Fibroblast of lung (primary cell): ENCODE measurements around the gene TPRG1L. TPM values are rescaled to one million over a fixed set of nuclear protein-coding genes. Genes with fewer than 3 reads are reported as not detected.
A peak's percentile ranks its signal among the peaks of the same experiment; 100 is the strongest.

Source experiments
- DNase-seq, 2 donors: peaks; one replicate each; pipeline versions ENCODE4 v3.0.0 to v3.0.0-alpha.2; 2010; ENCODE audit warnings: low read depth in 2 of 2
- H2AFZ ChIP-seq: 2 replicates; pipeline ENCODE4 v1.5.1; 2012; ENCODE audit warnings: low read length, control low read depth, inconsistent platforms
- H3K27ac ChIP-seq: 2 replicates; pipeline ENCODE4 v1.5.1; 2011; ENCODE audit warnings: low read length, control low read depth; ENCODE audit not compliant: insufficient read depth
- H3K27me3 ChIP-seq: 2 replicates; pipeline ENCODE4 v1.5.1; 2011; ENCODE audit warnings: mild to moderate bottlenecking, low read length; ENCODE audit not compliant: control insufficient read depth, insufficient read depth
- H3K36me3 ChIP-seq: 2 replicates; pipeline ENCODE4 v1.5.1; 2011; ENCODE audit warnings: low read length; ENCODE audit not compliant: control insufficient read depth, insufficient read depth
- H3K4me1 ChIP-seq: 2 replicates; pipeline ENCODE4 v1.5.1; 2011; ENCODE audit warnings: low read length; ENCODE audit not compliant: control insufficient read depth, insufficient read depth; ENCODE audit errors: extremely low read depth
- H3K4me2 ChIP-seq: 2 replicates; pipeline ENCODE4 v1.5.1; 2011; ENCODE audit warnings: low read length, control low read depth; ENCODE audit not compliant: insufficient read depth; ENCODE audit errors: extremely low read depth
- H3K4me3 ChIP-seq, 4 experiments: fragments of 200-600 bp in 1 of 4; sonication (generic) in 1 of 4; replicated peaks in 1 of 4; 2 replicates each; pipeline ENCODE4 v1.5.1; 2011 to 2016; ENCODE audit warnings: low read length in 4 of 4, low read depth in 3 of 4, mild to moderate bottlenecking in 3 of 4, control low read depth in 2 of 4, inconsistent platforms in 1 of 4, mixed read lengths in 1 of 4; ENCODE audit not compliant: insufficient read depth in 1 of 4; ENCODE audit errors: control extremely low read depth in 1 of 4
- H3K79me2 ChIP-seq: 2 replicates; pipeline ENCODE4 v1.5.1; 2012; ENCODE audit warnings: mild to moderate bottlenecking, low read length, inconsistent platforms; ENCODE audit not compliant: control insufficient read depth, insufficient read depth
- H3K9ac ChIP-seq: 2 replicates; pipeline ENCODE4 v1.5.1; 2011; ENCODE audit warnings: mild to moderate bottlenecking, low read length, control low read depth; ENCODE audit not compliant: insufficient read depth
- H3K9me3 ChIP-seq: 2 replicates; pipeline ENCODE4 v1.5.1; 2012; ENCODE audit warnings: low read depth, low read length; ENCODE audit not compliant: control insufficient read depth, insufficient read depth
- H4K20me1 ChIP-seq: 2 replicates; pipeline ENCODE4 v1.5.1; 2011; ENCODE audit warnings: low read length; ENCODE audit not compliant: control insufficient read depth, insufficient read depth; ENCODE audit errors: extremely low read depth
- CTCF ChIP-seq, 2 donors: IDR thresholded peaks in 1 of 2; conservative IDR thresholded peaks in 1 of 2; 1 replicate in 1 of 2; 2 replicates in 1 of 2; pipeline ENCODE4 v1.5.1; 2011 to 2012; ENCODE audit warnings: low read length in 2 of 2, control low read depth in 1 of 2, inconsistent platforms in 1 of 2, low read depth in 1 of 2, mild to moderate bottlenecking in 1 of 2
- EZH2 ChIP-seq: IDR thresholded peaks from 2 replicates; pipeline ENCODE4 v1.5.1; 2012; ENCODE audit warnings: low read length, control low read depth, mild to moderate bottlenecking; ENCODE audit errors: missing control alignments
- polyA plus RNA-seq, 2 donors: library from polyadenylated mRNA; depleted of rRNA in 1 of 2; stranded (reverse) in 1 of 2; unstranded in 1 of 2; fragments of >200 nt; gene quantifications; 2 replicates each; pipeline ENCODE4 v1.2.1, GENCODE V29; 2011 to 2012; ENCODE audit warnings: missing spikeins in 1 of 2
- total RNA-seq: library from RNA; depleted of rRNA; stranded (reverse); fragments of >200 nt; gene quantifications from 2 replicates; pipeline ENCODE4 v1.2.1, GENCODE V29; 2014

The TPRG1L gene
- total and polyA plus RNA-seq, 2 donors (not counting 1 experiment from before 2014, with no cell fraction given), result 22.3 to 56.7 TPM

DNA sequence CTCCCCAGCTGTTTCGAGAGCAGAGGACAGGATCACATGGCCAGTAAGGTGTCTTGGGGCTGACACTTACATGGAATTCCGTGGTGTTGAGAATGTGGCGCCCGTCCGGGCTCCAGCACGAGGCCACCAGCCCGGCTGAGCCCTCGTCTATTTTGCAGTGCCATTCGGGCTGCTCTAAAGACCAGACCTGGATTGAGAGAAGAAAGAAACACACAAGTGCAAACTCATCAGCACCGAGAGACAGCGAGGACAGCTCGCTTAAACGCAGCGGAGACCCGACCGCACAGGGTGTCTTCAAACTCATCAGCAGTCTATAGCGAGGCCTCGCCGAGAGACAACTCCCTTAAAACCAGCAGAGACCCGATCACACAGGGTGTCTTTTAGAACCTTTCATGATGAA is 21.8 kb downstream of the TPRG1L start:
- no peak overlapping the region for H3K4me2 ChIP-seq
- peaks cover 15% of the 10 kb centered on the region for H3K27me3 ChIP-seq
- no peaks in the 10 kb centered on the region for H3K9me3 ChIP-seq
- H2AFZ ChIP-seq, result no peak overlapping the region
- no peaks in the 10 kb centered on the region for H3K79me2 ChIP-seq
- no peak overlapping the region for H3K27ac ChIP-seq
- no peak for DNase-seq
- no peak overlapping the region for H3K4me3 ChIP-seq
- no peaks in the 10 kb centered on the region for H4K20me1 ChIP-seq
- H3K36me3 ChIP-seq, result peaks cover 6% of the 10 kb centered on the region
- H3K4me1 ChIP-seq, result no peaks in the 10 kb centered on the region
- no peak overlapping the region for H3K9ac ChIP-seq
- TF ChIP-seq CTCF (conservative IDR thresholded peaks at IDR 0.05 in 1 of 2, IDR thresholded peaks at IDR 0.05 in 1 of 2; ENCODE audit: low read depth in 1 of 2, low read length in 2 of 2) (no peak), EZH2 (no peak)

DNA sequence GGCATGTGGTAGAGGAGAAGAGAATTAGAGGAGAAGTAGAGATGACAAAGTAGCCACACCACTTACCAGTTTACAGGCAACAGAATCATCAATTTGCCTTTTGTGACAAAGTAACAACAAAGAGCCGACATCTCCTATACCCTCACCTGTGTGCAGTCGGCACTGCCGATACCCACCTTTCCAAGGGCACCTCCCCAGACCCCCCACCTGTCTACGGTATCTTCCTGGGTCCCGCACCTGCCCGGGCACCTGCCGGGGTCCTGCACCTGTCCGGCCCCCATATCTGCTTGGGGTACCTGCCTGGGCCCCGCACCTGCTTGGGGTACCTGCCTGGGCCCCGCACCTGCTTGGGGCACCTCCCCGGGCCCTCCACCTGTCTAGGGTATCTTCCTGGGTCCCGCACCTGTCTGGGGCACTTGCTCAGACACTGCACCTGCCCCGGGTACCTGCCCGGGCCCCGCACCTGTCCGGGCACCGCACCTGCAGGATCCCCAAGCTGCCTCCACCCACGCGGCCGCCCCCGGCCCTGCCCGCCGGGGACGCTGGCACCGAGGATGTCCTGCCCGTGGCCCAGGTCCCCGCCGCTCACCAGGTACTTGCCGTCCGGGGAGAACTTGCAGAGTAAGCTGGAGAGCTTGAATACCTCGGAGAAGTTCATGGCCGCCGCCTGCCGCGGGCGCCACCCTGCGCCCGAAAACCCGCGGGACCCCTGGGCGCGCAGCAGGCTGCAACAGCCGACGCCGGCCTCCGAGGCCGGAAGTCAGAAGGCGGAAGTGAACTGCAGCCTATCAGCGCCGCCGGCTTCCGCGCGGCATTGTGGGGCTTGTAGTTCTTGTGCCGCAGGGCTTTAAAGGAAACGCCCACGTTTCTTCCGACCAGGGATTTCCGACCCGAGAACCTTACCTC is 24.8 kb downstream of the TPRG1L start, which contains the start of gene WRAP73:
Gene WRAP73 (minus strand): TSS at position 762 of the 906 bp plus-strand sequence. CDS start 104 bp downstream, at position 658.
- Histone ChIP-seq H3K4me2 (peak within 1 kb of the TSS; percentile 53), H3K27me3 (peaks cover 34% of the 10 kb centered on the region), H2AFZ (peak within 1 kb of the TSS; percentile 61), H3K9me3 (no peaks in the 10 kb centered on the region), H4K20me1 (no peaks in the 10 kb centered on the region), H3K36me3 (peaks cover 3% of the 10 kb centered on the region), H3K79me2 (no peaks in the 10 kb centered on the region), H3K27ac (no peak within 1 kb of the TSS), H3K4me3 (peak within 1 kb of the TSS; percentile 74 to 93 (median 78)), H3K9ac (peak within 1 kb of the TSS; percentile 73), H3K4me1 (no peaks in the 10 kb centered on the region)
- TF ChIP-seq EZH2 (no peak), CTCF (conservative IDR thresholded peaks at IDR 0.05 in 1 of 2, IDR thresholded peaks at IDR 0.05 in 1 of 2; ENCODE audit: low read depth in 1 of 2, low read length in 2 of 2) (peak in 1 of 2 donors; percentile 14)
- DNase-seq, result peak; percentile 90

DNA sequence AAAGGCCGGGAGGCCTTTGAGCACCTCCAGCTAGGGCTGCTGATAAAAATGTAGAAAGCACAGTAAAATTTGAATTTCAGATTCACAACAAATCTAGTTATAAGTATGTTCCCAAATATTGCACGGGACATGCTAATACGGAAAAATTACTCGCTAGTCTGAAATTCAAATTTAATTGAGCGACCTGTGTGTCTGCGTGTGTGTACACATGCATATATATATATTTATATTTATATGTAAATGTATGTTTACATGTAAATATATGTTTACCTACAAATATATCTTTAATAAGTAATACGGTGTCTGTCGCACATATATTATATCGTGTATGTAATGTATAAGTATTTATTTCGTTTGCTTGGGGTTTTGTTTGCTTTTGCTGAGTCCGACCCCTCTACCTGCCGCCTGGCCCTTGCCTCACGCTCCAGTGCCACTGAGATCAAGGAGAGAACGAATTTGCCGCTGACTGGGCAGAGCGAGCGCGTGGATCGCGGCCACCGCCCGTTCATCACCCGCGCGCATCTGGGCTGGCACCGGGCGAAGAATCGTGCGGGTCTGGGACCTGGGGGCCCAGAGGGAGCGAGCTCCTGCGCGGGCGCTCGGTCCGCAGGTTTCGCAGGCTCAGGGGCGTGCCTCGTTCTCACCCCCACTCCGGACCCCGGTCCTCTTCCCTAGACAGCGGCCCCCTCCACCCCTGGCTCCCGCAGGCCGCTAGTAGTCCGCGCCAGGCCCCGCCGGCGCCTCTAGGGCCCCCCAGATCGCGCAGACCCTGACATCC is 25.6 kb downstream of the TPRG1L start:
- H4K20me1 ChIP-seq, result no peaks in the 10 kb centered on the region
- peak overlapping the region; percentile 51 for H3K4me2 ChIP-seq
- peaks cover 3% of the 10 kb centered on the region for H3K36me3 ChIP-seq
- H3K27ac ChIP-seq, result no peak overlapping the region
- no peaks in the 10 kb centered on the region for H3K79me2 ChIP-seq
- H3K4me1 ChIP-seq, result no peaks in the 10 kb centered on the region
- no peaks in the 10 kb centered on the region for H3K9me3 ChIP-seq
- H3K4me3 ChIP-seq, result peak overlapping the region in 2 of 4 experiments; percentile 16 to 93
- H3K27me3 ChIP-seq, result peaks cover 40% of the 10 kb centered on the region
- H2AFZ ChIP-seq, result no peak overlapping the region
- H3K9ac ChIP-seq, result no peak overlapping the region
- DNase-seq, result no peak
- TF ChIP-seq CTCF (conservative IDR thresholded peaks at IDR 0.05 in 1 of 2, IDR thresholded peaks at IDR 0.05 in 1 of 2; ENCODE audit: low read depth in 1 of 2, low read length in 2 of 2), result no peak
- TF ChIP-seq EZH2, result peak; percentile 77
